Measurements from ENCODE around the gene SUMF1. TPM values are rescaled to one million over a fixed set of nuclear protein-coding genes. Genes with fewer than 3 reads are reported as not detected.
A peak's percentile ranks its signal among the peaks of the same experiment; 100 is the strongest.

SUMF1 gene
- polyA plus RNA-seq, 1 donor (not counting 4 experiments of a cell fraction or from before 2014, with no cell fraction given) = 36.1 TPM

DNA sequence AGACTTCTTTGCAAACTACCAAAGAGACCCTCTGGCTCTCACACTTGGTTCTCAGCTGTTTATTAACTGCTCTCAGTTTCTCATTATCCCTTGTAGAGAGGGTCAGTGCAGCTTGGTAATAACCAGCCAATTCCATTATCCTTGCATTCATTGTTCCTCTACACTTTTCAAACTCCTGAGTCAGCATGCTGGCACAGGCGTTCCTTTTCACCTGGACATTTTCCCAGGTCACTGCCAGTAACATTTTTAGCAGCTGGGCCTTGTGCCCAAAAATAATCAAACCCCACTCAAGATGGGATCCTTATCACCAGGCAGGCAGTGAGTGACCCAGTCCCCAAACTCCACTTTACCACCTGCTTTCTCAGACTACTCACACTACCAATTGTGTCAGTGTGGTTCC, 4.8 kb upstream of the SUMF1 start:
- Histone ChIP-seq H3K27ac (ENCODE audit: control insufficient read depth, insufficient read depth, low read length) (no peak overlapping the region), H2AFZ (ENCODE audit: control insufficient read depth, low read length) (no peak overlapping the region), H3K4me3 (ENCODE audit: control insufficient read depth in 2 of 3, extremely low read depth in 1 of 3, insufficient read depth in 2 of 3, low read depth in 1 of 3, low read length in 3 of 3) (no peak overlapping the region), H3K79me2 (ENCODE audit: control insufficient read depth, insufficient read depth, low read length) (no peaks in the 10 kb centered on the region), H3K9ac (ENCODE audit: control insufficient read depth, extremely low read depth, insufficient read depth, low read length) (no peak overlapping the region), H3K9me3 (ENCODE audit: control insufficient read depth, low read depth, low read length) (no peaks in the 10 kb centered on the region), H3K4me1 (ENCODE audit: control insufficient read depth, extremely low read depth, insufficient read depth, low read length) (no peaks in the 10 kb centered on the region), H3K27me3 (ENCODE audit: control insufficient read depth, extremely low read depth, insufficient read depth, low read length) (peaks cover 7% of the 10 kb centered on the region), H3K4me2 (ENCODE audit: control insufficient read depth, extremely low read depth, insufficient read depth, low read depth, low read length) (no peak overlapping the region), H4K20me1 (ENCODE audit: control insufficient read depth, extremely low read depth, insufficient read depth, low read length) (no peaks in the 10 kb centered on the region), H3K9me1 (ENCODE audit: control insufficient read depth, extremely low read depth, insufficient read depth, low read length) (no peaks in the 10 kb centered on the region), H3K36me3 (ENCODE audit: control insufficient read depth in 2 of 2, extremely low read depth in 1 of 2, insufficient read depth in 2 of 2, low read length in 2 of 2) (no peaks in the 10 kb centered on the region)
- dilution Hi-C loops (cut with MboI; ENCODE audit: extremely low pct_ligation_motif_present, low sequenced_read_pairs) = no loop called here
- DNase-seq (ENCODE audit: low read depth, low spot score) (no peak), FAIRE-seq (no peak)
- TF ChIP-seq EZH2 (IDR thresholded peaks at IDR 0.05; ENCODE audit: low read length) = no peak
- TF ChIP-seq, protein P1, sequence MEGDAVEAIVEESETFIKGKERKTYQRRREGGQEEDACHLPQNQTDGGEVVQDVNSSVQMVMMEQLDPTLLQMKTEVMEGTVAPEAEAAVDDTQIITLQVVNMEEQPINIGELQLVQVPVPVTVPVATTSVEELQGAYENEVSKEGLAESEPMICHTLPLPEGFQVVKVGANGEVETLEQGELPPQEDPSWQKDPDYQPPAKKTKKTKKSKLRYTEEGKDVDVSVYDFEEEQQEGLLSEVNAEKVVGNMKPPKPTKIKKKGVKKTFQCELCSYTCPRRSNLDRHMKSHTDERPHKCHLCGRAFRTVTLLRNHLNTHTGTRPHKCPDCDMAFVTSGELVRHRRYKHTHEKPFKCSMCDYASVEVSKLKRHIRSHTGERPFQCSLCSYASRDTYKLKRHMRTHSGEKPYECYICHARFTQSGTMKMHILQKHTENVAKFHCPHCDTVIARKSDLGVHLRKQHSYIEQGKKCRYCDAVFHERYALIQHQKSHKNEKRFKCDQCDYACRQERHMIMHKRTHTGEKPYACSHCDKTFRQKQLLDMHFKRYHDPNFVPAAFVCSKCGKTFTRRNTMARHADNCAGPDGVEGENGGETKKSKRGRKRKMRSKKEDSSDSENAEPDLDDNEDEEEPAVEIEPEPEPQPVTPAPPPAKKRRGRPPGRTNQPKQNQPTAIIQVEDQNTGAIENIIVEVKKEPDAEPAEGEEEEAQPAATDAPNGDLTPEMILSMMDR (optimal IDR thresholded peaks at IDR 0.05 in 1 of 3, IDR thresholded peaks at IDR 0.05 in 1 of 3, conservative IDR thresholded peaks at IDR 0.05 in 1 of 3; ENCODE audit: extremely low read depth in 1 of 3, insufficient read depth in 2 of 3, low read length in 3 of 3) = no peak

DNA sequence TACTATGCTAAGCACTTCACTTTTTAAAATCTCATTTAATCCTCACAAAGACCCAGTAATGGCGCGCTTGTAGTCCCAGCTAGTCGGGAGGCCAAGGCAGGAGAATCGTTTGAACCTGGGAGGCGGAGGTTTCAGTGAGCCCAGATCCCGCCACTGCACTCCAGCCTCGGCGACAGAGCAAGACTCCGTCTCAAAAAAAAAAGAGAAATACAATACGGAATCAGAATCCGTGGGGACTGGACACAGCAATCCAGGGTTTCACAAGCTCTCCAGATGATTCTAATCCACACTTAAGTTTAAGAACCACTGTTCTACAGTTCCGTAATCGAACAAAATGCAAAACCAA, 426 bp upstream of the SUMF1 start:
- Histone ChIP-seq H4K20me1 (ENCODE audit: control insufficient read depth, extremely low read depth, insufficient read depth, low read length) (no peaks in the 10 kb centered on the region), H3K9me1 (ENCODE audit: control insufficient read depth, extremely low read depth, insufficient read depth, low read length) (no peaks in the 10 kb centered on the region), H3K79me2 (ENCODE audit: control insufficient read depth, insufficient read depth, low read length) (no peaks in the 10 kb centered on the region), H3K4me3 (ENCODE audit: control insufficient read depth in 2 of 3, extremely low read depth in 1 of 3, insufficient read depth in 2 of 3, low read depth in 1 of 3, low read length in 3 of 3) (peak overlapping the region; percentile 82 to 83 (median 83)), H3K27me3 (ENCODE audit: control insufficient read depth, extremely low read depth, insufficient read depth, low read length) (no peaks in the 10 kb centered on the region), H3K9me3 (ENCODE audit: control insufficient read depth, low read depth, low read length) (no peaks in the 10 kb centered on the region), H2AFZ (ENCODE audit: control insufficient read depth, low read length) (peak overlapping the region; percentile 88), H3K9ac (ENCODE audit: control insufficient read depth, extremely low read depth, insufficient read depth, low read length) (peak overlapping the region; percentile 88), H3K4me1 (ENCODE audit: control insufficient read depth, extremely low read depth, insufficient read depth, low read length) (no peaks in the 10 kb centered on the region), H3K4me2 (ENCODE audit: control insufficient read depth, extremely low read depth, insufficient read depth, low read depth, low read length) (peak overlapping the region; percentile 84), H3K27ac (ENCODE audit: control insufficient read depth, insufficient read depth, low read length) (peak overlapping the region; percentile 84), H3K36me3 (ENCODE audit: control insufficient read depth in 2 of 2, extremely low read depth in 1 of 2, insufficient read depth in 2 of 2, low read length in 2 of 2) (no peaks in the 10 kb centered on the region)
- dilution Hi-C loops (cut with MboI; ENCODE audit: extremely low pct_ligation_motif_present, low sequenced_read_pairs) = no loop called here
- DNase-seq (ENCODE audit: low read depth, low spot score) = no peak
- TF ChIP-seq EZH2 (IDR thresholded peaks at IDR 0.05; ENCODE audit: low read length) = no peak
- TF ChIP-seq, protein P1 (optimal IDR thresholded peaks at IDR 0.05 in 1 of 3, IDR thresholded peaks at IDR 0.05 in 1 of 3, conservative IDR thresholded peaks at IDR 0.05 in 1 of 3; ENCODE audit: extremely low read depth in 1 of 3, insufficient read depth in 2 of 3, low read length in 3 of 3) = no peak
- FAIRE-seq = no peak

Measured in keratinocyte (primary cell).